Ovary (tissue), 9 donors: ENCODE data around the gene SLC9A9. TPM values are rescaled to one million over a fixed set of nuclear protein-coding genes. Genes with fewer than 3 reads are reported as not detected.

Experiments
- DNase-seq, 5 donors: peaks; one replicate each; pipeline ENCODE4 v3.0.0-alpha.2; 2019 to 2020
- H3K27ac ChIP-seq, 2 donors: fragments of 200-600 bp; one replicate each; pipeline versions ENCODE4 v1.5.1 to v1.8.0; 2019 to 2022
- H3K27me3 ChIP-seq: fragments of 200-600 bp; one replicate; pipeline ENCODE4 v1.8.0; 2022
- H3K36me3 ChIP-seq: fragments of 200-600 bp; sonication (generic); one replicate; pipeline ENCODE4 v1.5.1; 2019
- H3K4me1 ChIP-seq: one replicate; pipeline ENCODE4 v1.8.1; 2013; ENCODE audit warnings: mild to moderate bottlenecking, moderate library complexity; ENCODE audit not compliant: insufficient read depth
- H3K4me3 ChIP-seq: fragments of 200-600 bp; sonication (generic); one replicate; pipeline ENCODE4 v1.5.1; 2017
- H3K9me3 ChIP-seq, 2 donors: fragments of 200-600 bp in 1 of 2; sonication (generic) in 1 of 2; one replicate each; pipeline versions ENCODE4 v1.5.1 to v1.8.1; 2013 to 2019; ENCODE audit warnings: mild to moderate bottlenecking in 1 of 2, moderate library complexity in 1 of 2
- CTCF ChIP-seq, 3 donors: fragments of 450-650 bp in 2 of 3; fragments of 200-600 bp in 1 of 3; IDR thresholded peaks; one replicate each; pipeline versions ENCODE4 v1.5.1 to v1.8.0; 2016 to 2022; ENCODE audit warnings: antibody characterized with exemption in 3 of 3, mild to moderate bottlenecking in 1 of 3
- EP300 ChIP-seq: sonication (generic); formaldehyde crosslinking; IDR thresholded peaks from one replicate; pipeline ENCODE4 v1.6.1; 2017; ENCODE audit warnings: antibody characterized with exemption
- POLR2A ChIP-seq: fragments of 450-650 bp; IDR thresholded peaks from one replicate; pipeline ENCODE4 v1.6.1; 2017; ENCODE audit warnings: antibody characterized with exemption, mild to moderate bottlenecking, moderate library complexity
- WGBS, 3 donors: extraction: QIAGEN DNeasy Blood & Tissue Kit in 1 of 3; methylation state at CpG; one replicate each; pipeline versions ENCODE4 v1.1.5 to v1.1.7; 2013 to 2017; 5-methylcytosine and 5-hydroxymethylcytosine counted together
- intact Hi-C, 4 donors: fragments of 100-400 bp; cut with DNase I; formaldehyde crosslinking; loops; one replicate each; pipeline versions ENCODE4 v1.11.0 to v1.15.1; 2022 to 2023
- polyA plus RNA-seq, 2 donors: library from polyadenylated mRNA; stranded (reverse); fragments of 200-250 nt in 1 of 2; fragments of 350-450 nt in 1 of 2; fragmentation: Illumina TruSeq in 1 of 2; extraction: RNeasy Lipid Tissue Mini Kit (QIAGEN cat#74804) in 1 of 2; gene quantifications; one replicate each; pipeline ENCODE4 v1.2.3, GENCODE V29; 2013 to 2014
- total RNA-seq, 7 donors: library from RNA; depleted of rRNA in 2 of 7; stranded (reverse); fragments of >200 nt in 2 of 7; fragmentation: NEBNext Ultra II Directional in 3 of 7; extraction: Animal tissue kit (Norgen Biotek cat#: 25700) in 3 of 7; gene quantifications; one replicate each; pipeline versions ENCODE4 v1.1.0 to v1.2.4, GENCODE V29; 2016 to 2023
- donor health status: DM: no; HTN: no; CAD: no; lungs with moderate emphysema.
- donor health status: DM: no; HTN: no; CAD: no.
- donor health status: Bipolar disorder and iron deficiency.
- donor health status: DM: yes; HTN: yes; CAD: no.
- donor health status: DM: no; HTN: no; CAD: no.
- donor health status: DM: yes; HTN: yes; CAD: no.

Gene SLC9A9
- total and polyA plus RNA-seq, 9 donors: 7.0 to 22.7 (median 13.5) TPM

GRCh38 chr3:143367171-143367570 is 481.1 kb downstream of the SLC9A9 start:
- Histone ChIP-seq H3K4me3 (no peak overlapping the region), H3K36me3 (no peaks in the 10 kb centered on the region), H3K9me3 (no peaks in the 10 kb centered on the region), H3K27me3 (no peaks in the 10 kb centered on the region), H3K27ac (no peak overlapping the region), H3K4me1 (no peaks in the 10 kb centered on the region)
- DNase-seq: no peak
- intact Hi-C loops: no loop called here
- 19 to 43% (median 38%) methylated on average over 1 of the region's 1 CpG for WGBS, 3 donors
- TF ChIP-seq EP300 (no peak), CTCF (IDR thresholded peaks at IDR 0.05) (no peak), POLR2A (no peak)

- Histone ChIP-seq H3K4me1 (no peaks in the 10 kb centered on the region), H3K9me3 (no peaks in the 10 kb centered on the region), H3K27me3 (no peaks in the 10 kb centered on the region), H3K4me3 (no peak overlapping the region), H3K36me3 (no peaks in the 10 kb centered on the region), H3K27ac (no peak overlapping the region)
- intact Hi-C loops: no loop called here
- TF ChIP-seq CTCF (IDR thresholded peaks at IDR 0.05) (no peak), EP300 (no peak), POLR2A (no peak)
- WGBS, 3 donors: 52 to 70% (median 62%) methylated on average over 1 of the region's 1 CpG
- no peak for DNase-seq
Measured at GRCh38 chr3:143366672-143367071, 481.6 kb downstream of the SLC9A9 start.

- Histone ChIP-seq H3K4me3 (no peak overlapping the region), H3K4me1 (no peaks in the 10 kb centered on the region), H3K27me3 (no peaks in the 10 kb centered on the region), H3K36me3 (no peaks in the 10 kb centered on the region), H3K27ac (no peak overlapping the region), H3K9me3 (no peaks in the 10 kb centered on the region)
- DNase-seq: no peak
- intact Hi-C loops: no loop called here
- 90 to 98% (median 93%) methylated on average over 1 of the region's 1 CpG for WGBS, 3 donors
- TF ChIP-seq CTCF (IDR thresholded peaks at IDR 0.05): no peak
- TF ChIP-seq POLR2A: no peak
- no peak for TF ChIP-seq EP300
Measured at GRCh38 chr3:143363949-143364348, 484.3 kb downstream of the SLC9A9 start.

GRCh38 chr3:143363276-143363675 is 485.0 kb downstream of the SLC9A9 start:
- no peaks in the 10 kb centered on the region for H3K9me3 ChIP-seq
- WGBS, 3 donors: 49 to 68% (median 62%) methylated on average over 3 of the region's 3 CpGs
- no peak overlapping the region for H3K27ac ChIP-seq
- intact Hi-C loops: no loop called here
- H3K4me3 ChIP-seq: no peak overlapping the region
- no peaks in the 10 kb centered on the region for H3K36me3 ChIP-seq
- DNase-seq: no peak
- TF ChIP-seq EP300 (no peak), CTCF (IDR thresholded peaks at IDR 0.05) (no peak), POLR2A (no peak)
- H3K4me1 ChIP-seq: no peaks in the 10 kb centered on the region
- no peaks in the 10 kb centered on the region for H3K27me3 ChIP-seq
